Muscle of back (tissue), 13 donors: ENCODE data around the gene C1orf56. TPM values are rescaled to one million over a fixed set of nuclear protein-coding genes. Genes with fewer than 3 reads are reported as not detected.

Experiments used
- DNase-seq, 3 donors: peaks; one replicate each; pipeline versions ENCODE4 v3.0.0 to v3.0.0-alpha.2; 2013
- long read RNA-seq, 9 donors: transcript quantifications; one replicate each; lab custom pipeline, GENCODE V29; 2026
- polyA plus RNA-seq, 10 donors: library from polyadenylated mRNA; unstranded; fragments of 120-200 nt; gene quantifications; one replicate each; pipeline ENCODE4 v1.2.1, GENCODE V29; 2013; ENCODE audit not compliant: insufficient read length in 10 of 10

The C1orf56 gene, protein sequence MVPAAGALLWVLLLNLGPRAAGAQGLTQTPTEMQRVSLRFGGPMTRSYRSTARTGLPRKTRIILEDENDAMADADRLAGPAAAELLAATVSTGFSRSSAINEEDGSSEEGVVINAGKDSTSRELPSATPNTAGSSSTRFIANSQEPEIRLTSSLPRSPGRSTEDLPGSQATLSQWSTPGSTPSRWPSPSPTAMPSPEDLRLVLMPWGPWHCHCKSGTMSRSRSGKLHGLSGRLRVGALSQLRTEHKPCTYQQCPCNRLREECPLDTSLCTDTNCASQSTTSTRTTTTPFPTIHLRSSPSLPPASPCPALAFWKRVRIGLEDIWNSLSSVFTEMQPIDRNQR
- 1 to 10 TPM; 3.5 to 7.3 (median 5.4) TPM for polyA plus RNA-seq
- long read RNA-seq, donor 1, transcript C1orf56-201 (2 exons, 2,096 nt): major isoform, 5 of 5 reads
- long read RNA-seq, donor 1, partial matches to known transcripts: 0 of 5 reads
- long read RNA-seq, donor 1, other reads (novel, unspliced or antisense): 0 of 5 reads
- long read RNA-seq, donor 2, partial matches to known transcripts: 0 of 1 reads
- long read RNA-seq, donor 2, other reads (novel, unspliced or antisense): 0 of 1 reads
- long read RNA-seq, donor 3: 0 reads
- long read RNA-seq, donor 4, partial matches to known transcripts: 0 of 2 reads
- long read RNA-seq, donor 4, other reads (novel, unspliced or antisense): 0 of 2 reads
- long read RNA-seq, donor 5, partial matches to known transcripts: 0 of 4 reads
- long read RNA-seq, donor 5, other reads (novel, unspliced or antisense): 0 of 4 reads
- long read RNA-seq, donor 6, partial matches to known transcripts: 0 of 2 reads
- long read RNA-seq, donor 6, other reads (novel, unspliced or antisense): 0 of 2 reads
- long read RNA-seq, donor 7, partial matches to known transcripts: 0 of 4 reads
- long read RNA-seq, donor 7, other reads (novel, unspliced or antisense): 0 of 4 reads
- long read RNA-seq, donor 8, partial matches to known transcripts: 0 of 2 reads
- long read RNA-seq, donor 8, other reads (novel, unspliced or antisense): 0 of 2 reads
- long read RNA-seq, donor 9: 0 reads

DNA sequence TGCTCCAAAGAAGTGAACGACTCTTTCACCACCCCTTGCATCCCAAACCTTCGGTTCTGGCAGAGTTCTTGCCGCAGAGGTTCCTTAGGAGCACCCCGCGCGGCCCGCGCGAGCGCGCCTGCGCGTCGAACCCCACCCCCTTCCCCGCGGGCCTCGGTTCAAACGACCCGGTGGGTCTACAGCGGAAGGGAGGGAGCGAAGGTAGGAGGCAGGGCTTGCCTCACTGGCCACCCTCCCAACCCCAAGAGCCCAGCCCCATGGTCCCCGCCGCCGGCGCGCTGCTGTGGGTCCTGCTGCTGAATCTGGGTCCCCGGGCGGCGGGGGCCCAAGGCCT is at the start of gene C1orf56:
C1orf56 (plus strand) TSS at position 161 of the 334 bp plus-strand sequence; CDS start at position 258, 97 bp downstream.
- DNase-seq: peak; percentile 67 to 92 (median 89)

DNA sequence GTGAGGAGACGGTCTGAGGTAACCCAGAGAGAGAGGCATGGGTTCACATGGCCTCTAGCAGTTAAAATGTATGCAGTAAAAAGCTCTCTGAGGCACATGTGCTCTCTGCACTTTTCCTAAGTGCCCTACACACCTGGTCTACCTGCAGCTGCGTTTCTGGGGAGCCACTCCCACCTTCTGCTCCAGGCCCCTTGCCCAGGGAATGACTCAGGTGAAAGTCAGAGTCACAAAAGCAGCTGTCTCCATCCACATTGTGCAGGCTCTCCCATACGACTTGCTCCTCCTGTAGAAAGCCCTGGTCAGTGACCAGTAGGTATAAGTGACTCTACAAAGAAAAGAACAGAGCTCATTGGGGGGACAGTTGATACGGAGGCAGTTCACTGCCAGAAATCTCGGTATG is 49.6 kb upstream of the C1orf56 start:
- no peak for DNase-seq

DNA sequence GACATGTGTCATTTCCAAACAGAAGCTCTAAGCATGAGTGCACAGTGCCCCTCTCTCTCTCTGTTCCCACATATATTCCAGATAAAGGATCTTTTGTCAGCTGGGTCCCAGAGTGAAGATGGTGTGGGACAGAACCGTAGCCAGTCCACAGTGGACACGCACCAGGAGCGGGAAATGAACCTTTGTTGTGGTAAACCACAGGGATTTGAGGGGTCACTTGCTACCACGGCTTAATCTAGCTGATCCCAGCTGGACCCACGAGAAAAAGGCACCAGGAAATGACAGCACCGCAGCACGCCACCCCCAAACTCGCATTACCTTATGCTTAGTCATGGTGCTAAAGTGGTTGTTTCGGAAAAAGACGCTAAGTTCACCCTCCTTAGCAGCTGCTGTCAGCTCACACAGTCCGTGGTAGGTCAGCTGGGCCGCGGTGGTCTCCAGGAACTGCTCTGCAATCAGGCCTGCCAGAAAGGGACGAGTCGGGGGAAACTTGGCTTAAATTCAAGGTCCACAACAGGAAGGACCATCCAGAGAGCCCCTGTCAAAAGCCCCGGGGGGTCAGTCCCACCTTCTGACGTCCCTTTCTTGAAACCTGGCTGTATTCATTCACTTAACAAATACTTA is 48.4 kb upstream of the C1orf56 start:
- DNase-seq: no peak

DNA sequence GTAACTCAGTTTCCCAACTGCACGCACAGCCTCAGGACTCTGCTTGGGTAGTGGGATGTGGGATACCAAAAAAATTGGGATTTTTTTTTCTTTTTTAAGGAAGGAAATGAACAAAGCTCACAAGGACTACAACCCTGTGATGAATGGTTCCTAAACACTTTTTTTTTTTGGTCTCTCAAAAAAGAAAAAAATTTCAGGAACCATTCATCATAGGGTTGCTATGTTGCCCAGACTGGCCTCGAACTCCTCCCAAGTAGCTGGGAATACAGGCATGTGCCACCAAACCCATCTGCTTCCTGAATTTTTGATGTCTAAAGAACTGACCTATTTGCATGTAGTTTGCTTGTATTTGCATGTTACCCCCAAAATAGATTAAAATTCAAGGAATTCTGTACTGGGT is 47.6 kb upstream of the C1orf56 start:
- no peak for DNase-seq

DNA sequence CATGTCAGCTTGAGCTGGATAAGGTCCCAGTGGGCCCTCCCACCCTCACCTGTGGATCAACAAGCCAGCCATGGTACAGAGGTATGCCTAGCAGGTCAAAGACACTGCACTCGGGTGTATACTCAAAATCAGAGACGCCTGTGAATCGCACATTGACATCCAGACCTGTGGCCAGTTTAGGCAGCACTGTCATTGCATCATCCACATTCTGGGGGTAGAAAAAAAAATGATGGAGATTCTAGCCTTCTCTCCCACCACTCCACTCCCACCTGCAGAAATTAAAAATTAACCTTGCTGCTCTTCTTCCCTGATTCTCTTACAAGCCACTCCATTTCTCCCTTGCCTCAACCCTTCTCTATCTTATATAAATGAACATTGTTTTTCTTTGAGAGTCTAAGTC is 47.1 kb upstream of the C1orf56 start:
- DNase-seq: no peak

DNA sequence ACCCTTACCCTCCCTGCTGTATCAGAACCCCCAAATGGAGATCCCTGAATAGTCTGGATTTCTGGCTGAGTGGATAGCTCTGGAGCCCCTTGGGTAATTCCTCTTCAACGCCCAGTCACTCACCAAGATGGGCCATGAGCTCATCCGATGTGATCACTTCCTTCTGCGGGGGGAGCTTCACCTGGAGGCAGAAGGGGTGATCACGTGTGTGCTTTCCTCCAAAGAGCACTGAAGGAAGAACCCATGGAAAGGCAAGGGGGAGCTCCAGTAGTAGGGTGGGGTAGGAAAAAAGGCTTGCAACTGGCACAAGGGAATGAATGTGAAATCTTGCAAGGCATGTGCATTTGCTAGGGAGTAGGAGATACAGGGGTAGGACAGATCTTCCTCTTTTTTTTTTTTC is 45.9 kb upstream of the C1orf56 start:
- no peak for DNase-seq

DNA sequence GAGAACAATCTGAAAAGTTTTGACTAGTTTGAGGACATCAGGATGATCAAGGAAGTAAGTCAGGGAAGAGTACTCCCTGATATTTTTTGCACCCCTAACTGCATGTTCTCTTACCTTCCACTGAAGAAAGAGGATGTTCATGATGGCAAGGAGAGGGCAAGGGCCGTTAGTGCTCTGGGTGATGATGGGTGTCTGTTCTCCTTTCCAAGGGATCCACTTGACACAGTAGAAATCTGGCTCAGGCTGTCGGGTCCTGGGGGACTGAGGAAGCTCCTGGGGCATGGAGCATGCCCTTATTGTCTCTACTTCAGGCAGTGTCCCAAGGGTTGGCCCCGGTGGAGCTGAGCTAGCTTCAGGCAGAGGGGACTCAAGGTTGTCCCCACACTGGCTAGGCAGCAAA is 45.5 kb upstream of the C1orf56 start:
- no peak for DNase-seq

DNA sequence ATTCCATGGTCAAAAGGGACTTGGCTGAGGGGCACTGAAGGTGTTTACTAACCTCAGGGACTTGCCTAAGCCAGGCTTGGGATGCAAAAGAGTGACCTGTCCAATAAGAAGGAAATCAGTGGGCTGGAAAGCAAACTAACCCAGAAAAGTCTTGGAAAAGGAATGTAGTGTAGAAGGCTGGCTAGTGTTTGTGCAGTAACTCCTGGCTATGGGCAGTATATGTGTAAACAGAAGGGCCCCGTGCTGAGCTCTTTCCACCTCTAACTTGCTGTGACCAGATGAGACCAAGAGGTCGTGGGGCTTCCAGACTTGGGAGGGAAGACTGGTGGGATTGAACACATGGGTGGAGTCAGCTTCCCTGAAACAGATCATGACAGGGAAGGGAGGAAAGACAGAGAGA is 44.9 kb upstream of the C1orf56 start:
- DNase-seq: no peak

DNA sequence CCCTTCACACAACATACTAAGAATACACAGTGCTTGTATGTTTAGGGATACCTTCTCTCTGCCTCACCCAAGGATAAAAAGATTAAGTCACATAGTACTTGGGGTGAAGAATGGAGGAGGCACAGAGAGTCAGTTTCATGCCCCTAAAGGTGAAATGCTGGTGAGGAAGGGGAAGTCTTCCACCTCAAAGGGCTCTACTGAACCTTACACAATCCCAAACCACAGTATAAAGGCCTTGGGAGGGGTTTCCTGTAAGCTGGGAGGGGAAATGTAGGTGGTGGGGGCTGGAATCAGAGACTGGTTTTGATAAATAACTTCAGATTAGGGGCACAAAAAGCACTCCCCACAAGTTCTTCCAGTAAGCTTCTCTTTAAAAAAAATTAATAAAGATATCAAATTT is 44.4 kb upstream of the C1orf56 start:
- DNase-seq: no peak

DNA sequence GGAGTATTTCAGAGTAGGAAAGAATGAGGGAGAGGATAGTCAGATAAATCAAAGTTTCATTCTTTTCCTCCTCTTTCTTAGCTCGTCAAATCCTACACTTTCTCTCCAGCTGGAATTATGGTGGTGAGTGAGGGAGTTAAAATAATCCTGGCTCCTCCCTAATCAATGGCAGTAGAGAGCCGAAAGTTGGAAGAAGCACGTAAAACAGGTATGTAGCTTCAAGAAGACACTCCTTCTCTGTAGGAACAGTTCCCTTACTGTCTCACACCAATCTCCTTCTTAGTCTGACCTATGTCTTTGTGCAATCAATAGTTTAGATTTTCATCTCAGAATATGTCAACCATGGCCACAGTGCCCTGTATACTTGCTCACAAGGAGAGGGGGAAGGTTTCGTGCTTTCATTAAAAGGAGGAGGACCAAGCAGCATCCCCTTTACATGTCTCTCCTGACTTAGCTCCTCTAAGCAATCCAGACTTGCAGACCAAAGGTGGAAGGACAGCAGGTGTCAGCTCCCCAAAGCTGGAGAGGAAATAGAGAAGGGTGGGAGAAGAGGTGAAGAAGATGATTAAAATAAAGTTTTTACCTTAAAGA is 41.7 kb upstream of the C1orf56 start:
- peak in 1 of 3 donors; percentile 60 for DNase-seq

DNA sequence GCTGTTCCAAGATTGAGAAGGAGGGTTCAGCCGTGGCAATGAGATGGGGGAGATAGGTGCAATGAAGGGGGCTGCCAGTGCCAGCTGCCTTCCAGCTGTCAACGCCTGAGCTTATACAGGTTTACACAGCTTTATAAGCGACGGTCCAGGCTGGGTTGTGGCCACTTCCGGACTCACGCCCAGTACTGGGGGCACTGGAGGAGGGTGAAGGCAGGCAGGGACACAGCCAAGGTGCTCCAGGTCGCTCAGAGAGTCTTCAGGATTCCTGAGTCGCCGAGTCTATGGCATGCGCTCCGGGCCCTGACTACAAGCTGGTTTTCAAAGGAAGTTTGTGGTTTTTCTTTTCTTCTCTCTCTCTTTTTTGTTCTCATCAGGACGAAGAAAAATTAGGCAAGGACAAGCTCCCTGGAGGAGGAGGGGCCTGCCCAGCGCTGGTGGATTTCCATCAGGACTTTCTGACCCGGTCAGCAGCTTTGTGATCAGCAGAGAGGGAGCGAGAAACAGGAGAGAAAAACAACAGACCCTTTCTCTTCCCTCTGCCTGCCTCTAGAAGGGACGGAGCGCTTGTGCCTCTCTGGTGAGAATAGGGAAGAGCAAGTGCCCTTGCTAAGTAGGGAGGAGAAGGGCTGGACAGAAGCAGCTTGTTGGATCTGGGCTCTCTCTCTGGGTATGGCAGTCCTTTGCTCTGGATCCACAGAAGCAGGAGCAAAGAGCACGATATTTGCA is 41.1 kb upstream of the C1orf56 start, which contains the start of gene MINDY1:
MINDY1 (minus strand) TSS at position 576 of the 726 bp plus-strand sequence. CDS start 4,285 bp downstream, outside the sequence.
- peak; percentile 85 to 92 (median 85) for DNase-seq

DNA sequence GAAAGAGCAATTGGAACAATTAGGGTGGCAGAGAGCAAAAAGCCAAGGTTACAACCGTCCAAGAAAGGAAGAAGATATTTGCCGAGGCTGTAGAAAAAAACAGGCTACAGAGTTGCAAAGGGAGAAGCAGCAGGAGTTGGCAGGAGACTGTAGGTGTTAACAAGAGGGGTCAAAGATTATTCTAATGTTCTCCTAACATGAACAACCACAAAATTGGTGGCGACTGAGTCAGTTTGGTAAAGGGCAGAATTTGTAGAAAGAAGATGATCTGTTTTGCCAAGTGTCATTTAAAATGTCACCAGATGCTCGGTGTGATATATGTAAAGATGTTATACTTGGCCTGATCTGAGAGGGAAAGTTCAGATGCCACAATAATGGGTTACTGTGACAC is 39.7 kb upstream of the C1orf56 start:
- no peak for DNase-seq

DNA sequence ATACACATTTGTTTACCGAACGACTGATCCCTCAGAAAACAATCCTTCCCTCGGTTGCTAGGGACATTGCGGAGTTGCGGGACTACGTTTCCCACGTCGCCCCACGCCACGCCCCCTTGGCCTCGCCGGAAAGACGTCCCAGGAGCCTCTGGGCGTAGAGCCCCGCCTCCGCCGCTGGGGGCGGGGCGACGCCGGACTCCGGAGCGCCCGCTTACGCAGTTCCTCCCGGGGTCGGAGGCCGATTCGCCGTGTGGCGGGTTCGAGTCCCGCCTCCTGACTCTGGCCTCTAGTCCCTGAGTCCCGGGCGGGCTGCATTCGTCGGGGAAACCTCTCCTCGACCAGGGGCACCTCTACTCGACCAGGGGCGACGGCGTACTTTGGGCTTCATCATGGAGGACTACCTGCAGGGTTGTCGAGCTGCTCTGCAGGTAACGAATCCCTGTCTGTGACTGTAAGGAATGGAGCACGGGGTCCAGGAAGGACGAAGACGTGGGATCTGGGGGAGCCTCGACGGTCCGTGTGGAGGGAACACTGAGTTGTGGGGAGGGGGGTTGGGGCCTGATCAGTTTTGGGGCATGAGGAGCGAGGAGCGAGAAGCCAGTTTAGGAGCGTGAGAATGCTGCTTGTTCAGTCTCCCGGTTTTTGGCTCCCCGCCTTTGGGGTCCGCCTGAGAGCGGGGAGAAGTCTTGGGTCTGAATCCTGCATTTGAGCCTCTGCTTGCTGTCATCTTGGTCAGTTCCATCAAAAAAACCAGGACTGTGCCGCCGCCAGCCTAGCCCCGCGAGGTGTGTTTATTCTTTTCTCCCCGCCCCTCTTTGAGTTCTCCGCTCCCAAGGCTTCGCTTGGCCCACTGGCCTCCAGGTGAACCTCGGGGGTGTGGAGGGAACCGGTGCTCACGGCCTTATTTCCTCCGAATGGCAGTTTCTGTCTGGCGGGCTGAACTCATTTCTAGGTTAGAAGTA is 39.0 kb upstream of the C1orf56 start, which contains the start of gene PRUNE1:
PRUNE1 (plus strand) TSS at position 206 of the 962 bp plus-strand sequence; CDS start at position 390, 184 bp downstream.
- peak; percentile 96 to 99 (median 99) for DNase-seq

DNA sequence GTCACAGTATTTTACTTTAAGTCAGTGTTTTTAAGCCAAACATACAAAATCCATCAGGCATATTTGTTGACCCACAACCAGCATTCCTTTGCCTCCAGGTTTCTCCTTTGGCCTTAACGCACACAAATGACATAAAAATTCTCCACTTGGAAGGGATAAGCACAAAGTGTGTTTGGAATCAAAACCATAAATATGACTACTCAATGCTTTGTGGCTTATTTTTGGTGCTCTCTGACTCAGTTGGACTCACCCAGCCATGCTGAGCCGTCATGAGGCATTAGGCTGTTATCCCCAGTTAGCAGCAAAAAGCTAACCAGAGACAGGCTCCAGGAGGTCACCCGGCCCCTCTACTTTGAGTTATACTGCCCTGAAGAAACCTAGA is 38.4 kb upstream of the C1orf56 start:
- DNase-seq: no peak

DNA sequence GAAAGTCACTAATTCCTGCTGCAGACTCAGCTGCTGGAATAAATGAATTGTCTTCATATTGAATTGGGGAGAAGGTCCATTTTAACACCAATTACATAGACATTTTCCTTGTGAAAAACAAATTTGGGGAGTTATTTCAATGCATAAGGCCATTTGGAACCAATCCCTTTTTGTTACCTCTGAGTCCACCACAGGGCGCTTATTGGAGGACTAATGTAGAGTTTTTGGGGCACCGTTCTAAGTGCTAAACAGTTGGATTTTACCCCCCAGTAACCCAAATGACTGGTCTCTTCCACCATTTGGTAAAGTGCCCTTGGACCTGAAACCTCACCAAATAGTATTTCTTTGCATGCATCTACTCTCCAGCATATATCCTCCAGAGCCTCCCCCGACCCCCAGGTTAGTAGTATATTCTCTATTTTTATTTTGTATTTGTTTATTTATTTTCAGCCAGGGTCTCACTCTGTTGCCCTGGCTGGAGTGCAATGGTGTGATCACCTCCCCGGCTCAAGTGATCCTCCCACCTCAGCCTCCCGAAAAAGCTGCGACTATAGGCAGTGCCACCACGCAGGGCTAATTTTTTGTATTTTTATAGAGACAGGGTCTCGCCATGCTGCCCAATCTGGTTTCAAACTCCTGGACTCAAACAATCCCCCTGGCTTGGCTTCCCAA is 37.7 kb upstream of the C1orf56 start:
- DNase-seq: no peak

DNA sequence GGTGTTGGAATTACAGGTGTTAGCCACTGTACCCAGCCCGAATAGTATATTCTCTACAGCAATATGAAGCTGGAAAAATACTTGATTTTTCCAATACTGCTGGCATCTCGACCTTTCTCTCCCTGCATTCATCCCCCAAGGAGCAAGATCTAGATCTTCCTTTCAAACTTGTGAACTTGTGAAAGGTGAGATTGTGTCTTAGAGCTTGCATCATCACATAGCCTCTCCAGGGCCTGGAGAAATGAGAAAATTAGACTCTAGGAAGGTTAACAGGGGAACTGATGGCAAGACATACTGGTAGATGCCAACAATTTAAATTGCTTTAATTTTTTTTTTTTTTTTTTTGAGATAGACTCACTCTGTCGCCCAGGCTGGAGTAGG is 37.2 kb upstream of the C1orf56 start:
- no peak for DNase-seq

DNA sequence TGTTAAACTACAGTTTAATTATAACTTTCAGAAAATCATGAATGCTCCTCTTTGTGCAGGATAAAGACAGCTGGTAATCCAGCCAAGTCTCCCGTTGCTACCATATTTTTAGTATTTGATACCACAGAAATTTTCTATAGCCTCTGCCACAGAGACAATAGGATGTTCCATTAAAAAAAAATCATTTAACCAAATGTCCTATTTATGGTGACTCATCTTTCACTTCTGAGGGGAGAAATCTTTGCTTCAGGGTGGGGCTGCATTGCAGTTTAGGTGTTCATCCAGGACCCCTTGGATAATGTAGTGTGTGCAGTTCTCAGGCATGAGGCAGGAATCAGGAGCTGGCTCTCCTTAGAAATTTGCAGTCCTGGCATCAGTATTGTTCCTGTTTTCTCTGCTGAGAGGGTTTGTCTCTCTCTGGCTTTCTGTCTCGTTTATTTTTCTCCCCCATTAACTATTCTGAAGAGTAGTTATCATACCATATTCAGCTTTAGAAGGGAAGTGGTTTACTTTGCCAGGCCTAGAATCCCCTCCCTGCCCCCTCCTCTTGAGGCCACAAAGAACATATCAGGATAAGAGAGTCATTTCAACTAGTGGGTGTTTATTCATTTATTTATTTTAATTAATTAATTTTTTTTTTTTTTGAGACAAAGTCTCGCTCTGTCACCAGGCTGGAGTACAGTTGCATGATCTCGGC is 36.2 kb upstream of the C1orf56 start:
- DNase-seq: no peak
